GM23338 (cell line): ENCODE measurements around the gene WWP2. TPM values are rescaled to one million over a fixed set of nuclear protein-coding genes. Genes with fewer than 3 reads are reported as not detected.

Experiments
- ATAC-seq: fragments of 200-7000 bp; cut with Tn5 transposase; 3 replicates; pipeline ENCODE4 v1.9.1; 2020
- DNase-seq: peaks from one replicate; pipeline ENCODE4 v3.0.0-alpha.2; 2015; ENCODE audit warnings: low spot score
- H2AFZ ChIP-seq: fragments of 200-600 bp; sonication (generic); 2 replicates; pipeline ENCODE4 v1.8.0; 2016; ENCODE audit warnings: antibody characterized with exemption, mild to moderate bottlenecking, moderate library complexity
- H3F3A ChIP-seq: fragments of 200-600 bp; sonication (generic); replicated peaks from 2 replicates; pipeline ENCODE4 v1.8.0; 2017; ENCODE audit warnings: antibody characterized with exemption, mixed run types, low read depth
- H3K27ac ChIP-seq: fragments of 200-600 bp; sonication (generic); 2 replicates; pipeline ENCODE4 v1.6.1; 2016; ENCODE audit warnings: low read depth
- H3K27me3 ChIP-seq: fragments of 200-600 bp; sonication (generic); 2 replicates; pipeline ENCODE4 v1.8.0; 2016; ENCODE audit warnings: mild to moderate bottlenecking, mixed run types, moderate library complexity; ENCODE audit not compliant: insufficient read depth
- H3K36me3 ChIP-seq: fragments of 200-600 bp; sonication (generic); 2 replicates; pipeline ENCODE4 v1.8.0; 2016; ENCODE audit warnings: mild to moderate bottlenecking; ENCODE audit not compliant: insufficient read depth
- H3K4me1 ChIP-seq: fragments of 200-600 bp; sonication (generic); 2 replicates; pipeline ENCODE4 v1.8.0; 2016; ENCODE audit warnings: mild to moderate bottlenecking, moderate library complexity; ENCODE audit not compliant: insufficient read depth
- H3K4me2 ChIP-seq: fragments of 200-600 bp; sonication (generic); 2 replicates; pipeline ENCODE4 v1.7.1; 2017; ENCODE audit warnings: mixed run types
- H3K4me3 ChIP-seq: fragments of 200-600 bp; sonication (generic); 2 replicates; pipeline ENCODE4 v1.6.1; 2016; ENCODE audit warnings: mixed run types
- H3K79me2 ChIP-seq: fragments of 200-600 bp; sonication (generic); replicated peaks from 2 replicates; pipeline ENCODE4 v1.8.0; 2017; ENCODE audit warnings: mild to moderate bottlenecking; ENCODE audit not compliant: insufficient read depth
- H3K9me2 ChIP-seq: fragments of 200-600 bp; sonication (generic); 2 replicates; pipeline ENCODE4 v1.8.0; 2017; ENCODE audit not compliant: insufficient read depth
- H4K20me1 ChIP-seq: fragments of 200-600 bp; sonication (generic); replicated peaks from 2 replicates; pipeline ENCODE4 v1.8.0; 2017; ENCODE audit warnings: mild to moderate bottlenecking; ENCODE audit not compliant: insufficient read depth
- H3K27ac Mint-ChIP-seq: 2 replicates; pipeline ENCODE4 v1.8.0; 2020; ENCODE audit warnings: inconsistent platforms, mild to moderate bottlenecking, moderate library complexity, mixed read lengths
- H3K27me3 Mint-ChIP-seq: 3 replicates; pipeline ENCODE4 v1.8.0; 2022; ENCODE audit warnings: low read depth, mild to moderate bottlenecking, moderate library complexity, mixed read lengths, inconsistent platforms; ENCODE audit not compliant: insufficient read depth, poor library complexity
- H3K36me3 Mint-ChIP-seq: 3 replicates; pipeline ENCODE4 v1.8.0; 2021; ENCODE audit warnings: low read depth, mild to moderate bottlenecking, inconsistent platforms, moderate library complexity, mixed read lengths
- H3K4me1 Mint-ChIP-seq: 3 replicates; pipeline ENCODE4 v1.8.0; 2020; ENCODE audit warnings: mild to moderate bottlenecking, inconsistent platforms, mixed read lengths
- H3K4me3 Mint-ChIP-seq: 3 replicates; pipeline ENCODE4 v1.8.0; 2021; ENCODE audit warnings: moderate library complexity, mild to moderate bottlenecking, inconsistent platforms, mixed read lengths
- H3K9me3 Mint-ChIP-seq: 3 replicates; pipeline ENCODE4 v1.8.0; 2020; ENCODE audit warnings: moderate library complexity, mild to moderate bottlenecking, inconsistent platforms, mixed read lengths
- CREB1 ChIP-seq: fragments of 250-450 bp; sonication (Bioruptor Pico); IDR thresholded peaks from 2 replicates; pipeline ENCODE4 v1.5.0; 2020; ENCODE audit warnings: low read depth, mild to moderate bottlenecking, moderate library complexity
- EZH2 ChIP-seq: fragments of 200-600 bp; sonication (generic); IDR thresholded peaks from one replicate; pipeline ENCODE4 v1.8.0; 2017; ENCODE audit warnings: antibody characterized with exemption, mild to moderate bottlenecking, low read depth; ENCODE audit not compliant: unreplicated experiment
- EZH2phosphoT487 ChIP-seq: fragments of 200-600 bp; sonication (generic); IDR thresholded peaks from one replicate; pipeline ENCODE4 v1.8.1; 2018; ENCODE audit warnings: antibody characterized with exemption; ENCODE audit not compliant: unreplicated experiment
- JUNB ChIP-seq: IDR thresholded peaks from one replicate; pipeline ENCODE4 v1.6.1; 2016; ENCODE audit warnings: antibody characterized with exemption; ENCODE audit not compliant: unreplicated experiment
- NANOG ChIP-seq: IDR thresholded peaks from 2 replicates; pipeline ENCODE4 v1.6.1; 2016; ENCODE audit warnings: antibody characterized with exemption, borderline replicate concordance
- POLR2AphosphoS5 ChIP-seq: IDR thresholded peaks from 2 replicates; pipeline ENCODE4 v1.6.1; 2016; ENCODE audit warnings: antibody characterized with exemption, low read depth
- STAT1 ChIP-seq: IDR thresholded peaks from one replicate; pipeline ENCODE4 v1.6.1; 2016; ENCODE audit warnings: antibody characterized with exemption; ENCODE audit not compliant: unreplicated experiment
- ZNF114 ChIP-seq: fragments of 250-450 bp; sonication (Bioruptor Pico); IDR thresholded peaks from 2 replicates; pipeline ENCODE4 v1.5.0; 2020; ENCODE audit warnings: mild to moderate bottlenecking, moderate library complexity
- ZNF331 ChIP-seq: fragments of 250-450 bp; sonication (Bioruptor Pico); IDR thresholded peaks from 2 replicates; pipeline ENCODE4 v1.5.0; 2020; ENCODE audit warnings: low read depth, mild to moderate bottlenecking, moderate library complexity
- polyA plus RNA-seq: library from polyadenylated mRNA; unstranded; fragments of >200 nt; fragmentation: Nextera tagmentation; extraction: Ambion mirVana; gene quantifications from 2 replicates; pipeline ENCODE4 v1.2.1, GENCODE V29; 2016
- total RNA-seq: library from RNA; depleted of rRNA; stranded (reverse); fragments of >200 nt; shearing (Covaris generic); gene quantifications from 2 replicates; pipeline ENCODE4 v1.2.3, GENCODE V29; 2014
- TF ChIP-seq, protein P1 (sequence below): IDR thresholded peaks from 2 replicates; pipeline ENCODE4 v1.6.1; 2016; ENCODE audit warnings: antibody characterized with exemption
- TF ChIP-seq, protein P2 (sequence below): fragments of 250-450 bp; sonication (Bioruptor Pico); IDR thresholded peaks from 2 replicates; pipeline ENCODE4 v1.5.0; 2020; ENCODE audit warnings: mild to moderate bottlenecking, moderate library complexity
- TF ChIP-seq, protein P3 (sequence below): IDR thresholded peaks from one replicate; pipeline ENCODE4 v1.6.1; 2018; ENCODE audit warnings: antibody characterized with exemption; ENCODE audit not compliant: unreplicated experiment
- TF ChIP-seq, protein P4 (sequence below), 2 experiments: fragments of 200-600 bp in 1 of 2; sonication (generic) in 1 of 2; conservative IDR thresholded peaks; 2 replicates each; pipeline versions ENCODE4 v1.5.1 to v1.6.1; 2016 to 2017; ENCODE audit warnings: antibody characterized with exemption in 2 of 2, low read depth in 2 of 2, mild to moderate bottlenecking in 2 of 2, moderate library complexity in 1 of 2

WWP2 gene
- total and polyA plus RNA-seq, 2 experiments from 2014 or later, result 12.3 to 35.5 TPM

DNA sequence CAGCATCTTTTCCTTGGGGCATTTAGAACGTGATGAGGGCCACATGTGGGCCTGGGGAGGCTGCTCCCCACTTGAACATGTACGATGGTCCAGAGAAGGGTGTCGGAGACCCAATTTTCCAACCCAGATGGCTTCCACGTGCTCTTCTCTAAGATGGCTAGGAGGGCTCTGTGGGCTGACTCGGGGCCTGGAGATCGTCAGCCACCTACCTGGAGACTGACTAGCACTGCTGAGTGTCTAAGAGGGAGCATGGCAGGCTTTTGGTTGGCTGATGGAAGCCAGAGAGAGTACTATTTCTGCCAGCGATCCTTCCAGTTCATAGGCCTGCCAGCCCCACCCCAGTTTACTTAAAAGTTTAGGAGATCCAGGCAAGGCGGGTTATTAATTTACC is 128.8 kb downstream of the WWP2 start:
- Histone ChIP-seq H3K4me3 (no peak overlapping the region), H2AFZ (no peak overlapping the region), H3K4me1 (peaks cover 4% of the 10 kb centered on the region; the same call in 1 of the 2 replicates), H3F3A (peaks cover 5% of the 10 kb centered on the region; the same call in 1 of the 2 replicates), H3K36me3 (no peaks in the 10 kb centered on the region), H3K9me2 (0 out of 2 replicates have a peak, but pooled peaks cover 3% of the 10 kb centered on the region), H3K27ac (peak overlapping the region; percentile 96), H3K4me2 (no peak overlapping the region), H4K20me1 (no peaks in the 10 kb centered on the region; the same call in 1 of the 2 replicates), H3K79me2 (no peaks in the 10 kb centered on the region), H3K27me3 (no peaks in the 10 kb centered on the region)
- Mint-ChIP-seq H3K27ac (peak overlapping the region; percentile 86), H3K9me3 (no peaks in the 10 kb centered on the region), H3K4me3 (no peak overlapping the region), H3K4me1 (peaks cover 8% of the 10 kb centered on the region; the same call in 2 of the 3 replicates), H3K27me3 (peaks cover 1% of the 10 kb centered on the region), H3K36me3 (peaks cover 17% of the 10 kb centered on the region)
- ATAC-seq, result peak; percentile 33
- TF ChIP-seq CREB1 (CRISPR knock-in tag), result no peak
- TF ChIP-seq, protein P1, sequence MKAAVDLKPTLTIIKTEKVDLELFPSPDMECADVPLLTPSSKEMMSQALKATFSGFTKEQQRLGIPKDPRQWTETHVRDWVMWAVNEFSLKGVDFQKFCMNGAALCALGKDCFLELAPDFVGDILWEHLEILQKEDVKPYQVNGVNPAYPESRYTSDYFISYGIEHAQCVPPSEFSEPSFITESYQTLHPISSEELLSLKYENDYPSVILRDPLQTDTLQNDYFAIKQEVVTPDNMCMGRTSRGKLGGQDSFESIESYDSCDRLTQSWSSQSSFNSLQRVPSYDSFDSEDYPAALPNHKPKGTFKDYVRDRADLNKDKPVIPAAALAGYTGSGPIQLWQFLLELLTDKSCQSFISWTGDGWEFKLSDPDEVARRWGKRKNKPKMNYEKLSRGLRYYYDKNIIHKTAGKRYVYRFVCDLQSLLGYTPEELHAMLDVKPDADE, result no peak
- TF ChIP-seq ZNF331 (CRISPR knock-in tag), result no peak
- no peak for TF ChIP-seq POLR2AphosphoS5
- TF ChIP-seq JUNB, result no peak
- no peak for TF ChIP-seq NANOG
- TF ChIP-seq, protein P2, sequence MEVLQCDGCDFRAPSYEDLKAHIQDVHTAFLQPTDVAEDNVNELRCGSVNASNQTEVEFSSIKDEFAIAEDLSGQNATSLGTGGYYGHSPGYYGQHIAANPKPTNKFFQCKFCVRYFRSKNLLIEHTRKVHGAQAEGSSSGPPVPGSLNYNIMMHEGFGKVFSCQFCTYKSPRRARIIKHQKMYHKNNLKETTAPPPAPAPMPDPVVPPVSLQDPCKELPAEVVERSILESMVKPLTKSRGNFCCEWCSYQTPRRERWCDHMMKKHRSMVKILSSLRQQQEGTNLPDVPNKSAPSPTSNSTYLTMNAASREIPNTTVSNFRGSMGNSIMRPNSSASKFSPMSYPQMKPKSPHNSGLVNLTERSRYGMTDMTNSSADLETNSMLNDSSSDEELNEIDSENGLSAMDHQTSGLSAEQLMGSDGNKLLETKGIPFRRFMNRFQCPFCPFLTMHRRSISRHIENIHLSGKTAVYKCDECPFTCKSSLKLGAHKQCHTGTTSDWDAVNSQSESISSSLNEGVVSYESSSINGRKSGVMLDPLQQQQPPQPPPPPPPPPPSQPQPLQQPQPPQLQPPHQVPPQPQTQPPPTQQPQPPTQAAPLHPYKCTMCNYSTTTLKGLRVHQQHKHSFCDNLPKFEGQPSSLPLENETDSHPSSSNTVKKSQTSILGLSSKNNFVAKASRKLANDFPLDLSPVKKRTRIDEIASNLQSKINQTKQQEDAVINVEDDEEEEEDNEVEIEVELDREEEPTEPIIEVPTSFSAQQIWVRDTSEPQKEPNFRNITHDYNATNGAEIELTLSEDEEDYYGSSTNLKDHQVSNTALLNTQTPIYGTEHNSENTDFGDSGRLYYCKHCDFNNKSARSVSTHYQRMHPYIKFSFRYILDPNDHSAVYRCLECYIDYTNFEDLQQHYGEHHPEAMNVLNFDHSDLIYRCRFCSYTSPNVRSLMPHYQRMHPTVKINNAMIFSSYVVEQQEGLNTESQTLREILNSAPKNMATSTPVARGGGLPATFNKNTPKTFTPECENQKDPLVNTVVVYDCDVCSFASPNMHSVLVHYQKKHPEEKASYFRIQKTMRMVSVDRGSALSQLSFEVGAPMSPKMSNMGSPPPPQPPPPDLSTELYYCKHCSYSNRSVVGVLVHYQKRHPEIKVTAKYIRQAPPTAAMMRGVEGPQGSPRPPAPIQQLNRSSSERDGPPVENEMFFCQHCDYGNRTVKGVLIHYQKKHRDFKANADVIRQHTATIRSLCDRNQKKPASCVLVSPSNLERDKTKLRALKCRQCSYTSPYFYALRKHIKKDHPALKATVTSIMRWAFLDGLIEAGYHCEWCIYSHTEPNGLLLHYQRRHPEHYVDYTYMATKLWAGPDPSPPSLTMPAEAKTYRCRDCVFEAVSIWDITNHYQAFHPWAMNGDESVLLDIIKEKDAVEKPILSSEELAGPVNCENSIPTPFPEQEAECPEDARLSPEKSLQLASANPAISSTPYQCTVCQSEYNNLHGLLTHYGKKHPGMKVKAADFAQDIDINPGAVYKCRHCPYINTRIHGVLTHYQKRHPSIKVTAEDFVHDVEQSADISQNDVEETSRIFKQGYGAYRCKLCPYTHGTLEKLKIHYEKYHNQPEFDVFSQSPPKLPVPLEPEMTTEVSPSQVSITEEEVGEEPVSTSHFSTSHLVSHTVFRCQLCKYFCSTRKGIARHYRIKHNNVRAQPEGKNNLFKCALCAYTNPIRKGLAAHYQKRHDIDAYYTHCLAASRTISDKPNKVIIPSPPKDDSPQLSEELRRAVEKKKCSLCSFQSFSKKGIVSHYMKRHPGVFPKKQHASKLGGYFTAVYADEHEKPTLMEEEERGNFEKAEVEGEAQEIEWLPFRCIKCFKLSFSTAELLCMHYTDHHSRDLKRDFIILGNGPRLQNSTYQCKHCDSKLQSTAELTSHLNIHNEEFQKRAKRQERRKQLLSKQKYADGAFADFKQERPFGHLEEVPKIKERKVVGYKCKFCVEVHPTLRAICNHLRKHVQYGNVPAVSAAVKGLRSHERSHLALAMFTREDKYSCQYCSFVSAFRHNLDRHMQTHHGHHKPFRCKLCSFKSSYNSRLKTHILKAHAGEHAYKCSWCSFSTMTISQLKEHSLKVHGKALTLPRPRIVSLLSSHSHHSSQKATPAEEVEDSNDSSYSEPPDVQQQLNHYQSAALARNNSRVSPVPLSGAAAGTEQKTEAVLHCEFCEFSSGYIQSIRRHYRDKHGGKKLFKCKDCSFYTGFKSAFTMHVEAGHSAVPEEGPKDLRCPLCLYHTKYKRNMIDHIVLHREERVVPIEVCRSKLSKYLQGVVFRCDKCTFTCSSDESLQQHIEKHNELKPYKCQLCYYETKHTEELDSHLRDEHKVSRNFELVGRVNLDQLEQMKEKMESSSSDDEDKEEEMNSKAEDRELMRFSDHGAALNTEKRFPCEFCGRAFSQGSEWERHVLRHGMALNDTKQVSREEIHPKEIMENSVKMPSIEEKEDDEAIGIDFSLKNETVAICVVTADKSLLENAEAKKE (CRISPR knock-in tag), result no peak
- TF ChIP-seq, protein P3, sequence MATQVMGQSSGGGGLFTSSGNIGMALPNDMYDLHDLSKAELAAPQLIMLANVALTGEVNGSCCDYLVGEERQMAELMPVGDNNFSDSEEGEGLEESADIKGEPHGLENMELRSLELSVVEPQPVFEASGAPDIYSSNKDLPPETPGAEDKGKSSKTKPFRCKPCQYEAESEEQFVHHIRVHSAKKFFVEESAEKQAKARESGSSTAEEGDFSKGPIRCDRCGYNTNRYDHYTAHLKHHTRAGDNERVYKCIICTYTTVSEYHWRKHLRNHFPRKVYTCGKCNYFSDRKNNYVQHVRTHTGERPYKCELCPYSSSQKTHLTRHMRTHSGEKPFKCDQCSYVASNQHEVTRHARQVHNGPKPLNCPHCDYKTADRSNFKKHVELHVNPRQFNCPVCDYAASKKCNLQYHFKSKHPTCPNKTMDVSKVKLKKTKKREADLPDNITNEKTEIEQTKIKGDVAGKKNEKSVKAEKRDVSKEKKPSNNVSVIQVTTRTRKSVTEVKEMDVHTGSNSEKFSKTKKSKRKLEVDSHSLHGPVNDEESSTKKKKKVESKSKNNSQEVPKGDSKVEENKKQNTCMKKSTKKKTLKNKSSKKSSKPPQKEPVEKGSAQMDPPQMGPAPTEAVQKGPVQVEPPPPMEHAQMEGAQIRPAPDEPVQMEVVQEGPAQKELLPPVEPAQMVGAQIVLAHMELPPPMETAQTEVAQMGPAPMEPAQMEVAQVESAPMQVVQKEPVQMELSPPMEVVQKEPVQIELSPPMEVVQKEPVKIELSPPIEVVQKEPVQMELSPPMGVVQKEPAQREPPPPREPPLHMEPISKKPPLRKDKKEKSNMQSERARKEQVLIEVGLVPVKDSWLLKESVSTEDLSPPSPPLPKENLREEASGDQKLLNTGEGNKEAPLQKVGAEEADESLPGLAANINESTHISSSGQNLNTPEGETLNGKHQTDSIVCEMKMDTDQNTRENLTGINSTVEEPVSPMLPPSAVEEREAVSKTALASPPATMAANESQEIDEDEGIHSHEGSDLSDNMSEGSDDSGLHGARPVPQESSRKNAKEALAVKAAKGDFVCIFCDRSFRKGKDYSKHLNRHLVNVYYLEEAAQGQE, result no peak
- TF ChIP-seq EZH2phosphoT487, result no peak
- no peak for TF ChIP-seq ZNF114 (CRISPR knock-in tag)
- TF ChIP-seq EZH2, result no peak
- TF ChIP-seq, protein P4, sequence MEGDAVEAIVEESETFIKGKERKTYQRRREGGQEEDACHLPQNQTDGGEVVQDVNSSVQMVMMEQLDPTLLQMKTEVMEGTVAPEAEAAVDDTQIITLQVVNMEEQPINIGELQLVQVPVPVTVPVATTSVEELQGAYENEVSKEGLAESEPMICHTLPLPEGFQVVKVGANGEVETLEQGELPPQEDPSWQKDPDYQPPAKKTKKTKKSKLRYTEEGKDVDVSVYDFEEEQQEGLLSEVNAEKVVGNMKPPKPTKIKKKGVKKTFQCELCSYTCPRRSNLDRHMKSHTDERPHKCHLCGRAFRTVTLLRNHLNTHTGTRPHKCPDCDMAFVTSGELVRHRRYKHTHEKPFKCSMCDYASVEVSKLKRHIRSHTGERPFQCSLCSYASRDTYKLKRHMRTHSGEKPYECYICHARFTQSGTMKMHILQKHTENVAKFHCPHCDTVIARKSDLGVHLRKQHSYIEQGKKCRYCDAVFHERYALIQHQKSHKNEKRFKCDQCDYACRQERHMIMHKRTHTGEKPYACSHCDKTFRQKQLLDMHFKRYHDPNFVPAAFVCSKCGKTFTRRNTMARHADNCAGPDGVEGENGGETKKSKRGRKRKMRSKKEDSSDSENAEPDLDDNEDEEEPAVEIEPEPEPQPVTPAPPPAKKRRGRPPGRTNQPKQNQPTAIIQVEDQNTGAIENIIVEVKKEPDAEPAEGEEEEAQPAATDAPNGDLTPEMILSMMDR (conservative IDR thresholded peaks at IDR 0.05; ENCODE audit: low read depth in 2 of 2), result no peak
- TF ChIP-seq STAT1, result no peak
- peak; percentile 11 for DNase-seq
